Islet of Langerhans (tissue), 1 donor: ENCODE data around the gene CD27.

Source experiments
- FAIRE-seq: peaks from one replicate; lab custom pipeline; 2011; peaks lifted over from hg19 to GRCh38; lab: Jason Lieb, UNC

The CD27 gene

DNA sequence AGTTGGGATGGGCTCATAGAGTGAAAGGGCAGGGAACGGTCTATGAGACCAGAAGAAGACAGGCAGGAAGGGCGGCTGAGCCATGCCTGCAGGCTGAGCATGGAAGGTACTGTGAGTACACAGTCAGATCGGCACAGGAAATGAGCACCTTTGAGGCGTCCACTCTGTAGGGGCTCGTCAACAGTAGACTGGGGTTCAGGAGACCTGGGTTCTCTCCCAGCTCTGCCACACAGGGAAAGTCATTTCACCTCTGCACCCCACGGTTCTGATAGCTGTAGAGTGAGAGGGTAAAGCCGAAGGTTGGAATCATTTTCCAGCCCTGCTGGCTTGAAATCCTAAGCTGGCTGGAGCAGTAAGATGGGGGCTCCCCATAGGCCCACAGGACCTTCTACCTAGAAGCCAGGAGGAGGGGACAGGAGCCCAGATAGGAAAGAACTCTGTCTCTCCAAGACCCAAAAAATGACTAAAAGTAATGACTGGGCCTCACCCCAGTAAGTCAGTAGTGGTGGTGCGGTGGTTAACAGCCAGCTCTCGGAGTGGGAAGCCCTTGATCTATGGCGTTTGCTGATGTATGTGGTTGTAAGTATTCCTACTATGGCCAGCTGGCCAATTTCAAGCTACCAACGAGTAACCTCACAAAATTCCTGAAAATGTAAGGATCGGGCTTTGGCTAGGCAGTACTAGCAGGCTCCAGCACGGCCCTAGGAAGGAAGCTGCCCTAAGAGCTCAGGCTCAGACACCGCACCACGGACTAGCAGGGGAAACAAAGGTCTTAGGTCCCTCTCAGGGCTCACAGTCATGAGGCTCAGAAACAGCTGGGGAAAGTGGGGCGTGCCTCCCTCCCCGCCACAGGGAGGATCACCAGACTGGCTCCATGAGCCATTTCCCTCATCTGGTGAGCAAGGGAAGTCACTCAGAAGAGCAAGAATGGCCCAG is 10.3 kb upstream of the CD27 start:
- no peak for FAIRE-seq

- no peak for FAIRE-seq
Measured at GRCh38 chr12:6435961-6436715, 8.6 kb upstream of the CD27 start.

- no peak for FAIRE-seq
Measured at GRCh38 chr12:6437586-6437985, 7.2 kb upstream of the CD27 start.

DNA sequence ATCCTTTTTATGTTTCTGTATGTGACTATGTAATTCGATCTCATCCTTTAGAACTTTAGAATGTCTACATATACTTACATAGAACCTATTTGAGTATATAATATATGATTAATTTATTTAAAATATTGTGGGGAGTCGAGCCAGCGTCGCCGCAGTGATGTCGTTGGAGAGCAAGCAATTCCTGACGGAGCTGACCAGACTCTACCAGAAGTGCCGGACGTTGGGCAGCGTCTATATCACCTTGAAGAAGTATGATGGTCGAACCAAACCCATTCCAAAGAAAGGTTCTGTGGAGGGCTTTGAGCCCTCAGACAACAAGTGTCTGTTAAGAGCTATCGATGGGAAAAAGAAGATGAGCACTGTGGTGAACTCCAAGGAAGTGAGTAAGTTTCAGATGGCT is 6.4 kb upstream of the CD27 start:
- FAIRE-seq: no peak

- FAIRE-seq: no peak
Measured at GRCh38 chr12:6440391-6440790, 4.4 kb upstream of the CD27 start.

- FAIRE-seq: no peak
Measured at GRCh38 chr12:6442836-6443235, 1.9 kb upstream of the CD27 start.

DNA sequence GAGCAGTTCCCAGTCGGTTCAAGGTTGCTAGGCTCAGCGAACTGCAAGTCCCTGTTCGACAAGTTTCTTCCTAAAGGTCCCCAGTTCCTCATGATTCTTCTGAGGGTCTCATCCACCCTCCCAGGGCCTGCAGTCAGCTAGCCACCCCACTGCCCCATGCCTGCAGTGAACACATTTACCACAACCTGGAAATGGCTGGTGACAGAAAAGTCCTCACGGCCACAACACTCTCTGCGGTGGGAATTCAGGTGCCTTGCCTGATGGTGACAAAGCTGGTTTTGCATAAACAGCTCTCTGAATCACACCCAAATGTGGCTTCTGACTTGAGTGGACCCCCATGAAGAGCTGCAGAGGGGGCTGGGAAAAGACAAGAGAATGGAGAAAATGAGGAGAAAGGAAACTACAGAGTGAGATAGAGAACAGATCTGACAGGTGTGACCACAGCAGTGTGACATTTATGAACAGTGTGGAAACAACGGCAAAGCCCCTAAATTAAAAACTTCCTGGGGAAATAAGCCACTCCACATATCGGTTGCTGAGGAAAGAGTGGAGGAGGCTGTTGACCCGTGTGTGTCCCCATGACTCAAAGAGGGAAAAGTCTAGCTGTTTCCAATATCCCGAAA is 1.3 kb upstream of the CD27 start:
- no peak for FAIRE-seq

DNA sequence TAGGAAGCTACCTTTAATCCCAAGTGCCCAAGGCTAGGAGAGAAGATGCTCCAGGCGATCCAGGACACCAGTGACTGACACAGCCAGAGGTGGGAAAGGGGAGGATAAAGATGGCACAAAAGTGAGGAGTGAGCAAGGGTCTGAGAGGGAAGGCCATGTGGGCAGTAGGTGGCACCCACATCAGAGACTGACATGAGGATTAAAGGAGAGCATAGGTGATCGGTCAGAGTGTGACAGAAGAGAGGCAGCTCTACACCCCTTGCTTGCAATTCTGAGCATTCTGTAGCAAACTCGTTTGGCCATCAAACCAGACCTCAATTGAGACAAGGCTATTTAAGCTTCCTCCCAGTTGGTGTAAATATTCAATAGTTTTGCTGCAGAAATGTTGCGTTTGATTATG is 724 bp upstream of the CD27 start:
- no peak for FAIRE-seq

GRCh38 chr12:6450091-6450868 is 5.5 kb downstream of the CD27 start:
- no peak for FAIRE-seq

DNA sequence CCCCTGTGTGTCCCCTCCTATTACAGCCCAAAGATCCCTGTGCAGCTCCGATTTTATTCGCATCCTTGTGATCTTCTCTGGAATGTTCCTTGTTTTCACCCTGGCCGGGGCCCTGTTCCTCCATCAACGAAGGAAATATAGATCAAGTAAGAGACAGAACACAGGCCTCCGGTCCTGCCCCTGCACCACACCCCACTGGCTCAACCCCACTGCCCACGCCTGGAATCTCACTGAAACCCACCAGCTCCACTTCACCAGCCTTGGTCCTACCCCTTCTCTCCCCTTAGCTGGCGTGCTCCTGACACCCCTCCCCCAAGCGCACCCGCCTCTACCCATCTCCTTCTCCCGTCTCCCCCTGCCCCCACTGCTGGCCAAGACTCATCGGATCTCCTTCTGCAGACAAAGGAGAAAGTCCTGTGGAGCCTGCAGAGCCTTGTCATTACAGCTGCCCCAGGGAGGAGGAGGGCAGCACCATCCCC is 6.2 kb downstream of the CD27 start:
- FAIRE-seq: no peak

GRCh38 chr12:6451348-6452244 is 6.8 kb downstream of the CD27 start, which contains the start of gene TAPBPL:
Gene TAPBPL (plus strand): TSS chr12:6452042. CDS start chr12:6452249, 207 bp downstream.
- peak; percentile 9 for FAIRE-seq

DNA sequence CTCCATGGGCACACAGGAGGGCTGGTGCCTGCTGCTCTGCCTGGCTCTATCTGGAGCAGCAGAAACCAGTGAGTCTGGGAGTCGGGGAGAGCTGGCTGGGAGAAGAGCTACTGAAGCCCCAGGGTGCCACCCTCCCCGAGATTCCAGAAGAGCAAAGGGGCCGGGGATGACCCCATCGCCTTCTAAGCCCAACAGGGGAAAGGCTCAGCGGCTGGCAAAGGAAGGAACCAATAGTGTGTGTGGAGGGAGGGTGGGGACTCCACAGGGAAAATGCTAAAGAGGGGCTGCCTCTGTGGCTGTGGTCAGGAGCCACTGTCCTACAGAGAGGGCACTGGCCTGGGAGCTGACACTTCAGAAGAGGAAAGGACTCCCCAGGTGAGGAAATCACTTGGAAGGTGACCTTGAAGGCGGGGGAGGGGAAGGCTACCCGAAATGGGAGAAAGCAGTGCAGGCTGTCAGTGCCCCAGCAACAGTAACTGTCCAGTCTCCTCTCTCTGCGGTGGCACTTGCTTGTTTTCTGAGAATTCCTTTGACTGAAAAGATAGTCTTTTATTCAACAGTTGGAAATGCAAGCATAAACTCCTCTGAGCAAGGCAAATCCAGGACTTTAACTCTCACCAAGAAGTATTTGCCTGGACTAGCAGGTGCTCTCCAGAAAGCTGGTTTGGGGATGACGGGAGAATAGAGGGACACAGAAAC is 7.6 kb downstream of the CD27 start:
- no peak for FAIRE-seq

GRCh38 chr12:6452944-6453630 is 8.3 kb downstream of the CD27 start:
- FAIRE-seq: no peak

DNA sequence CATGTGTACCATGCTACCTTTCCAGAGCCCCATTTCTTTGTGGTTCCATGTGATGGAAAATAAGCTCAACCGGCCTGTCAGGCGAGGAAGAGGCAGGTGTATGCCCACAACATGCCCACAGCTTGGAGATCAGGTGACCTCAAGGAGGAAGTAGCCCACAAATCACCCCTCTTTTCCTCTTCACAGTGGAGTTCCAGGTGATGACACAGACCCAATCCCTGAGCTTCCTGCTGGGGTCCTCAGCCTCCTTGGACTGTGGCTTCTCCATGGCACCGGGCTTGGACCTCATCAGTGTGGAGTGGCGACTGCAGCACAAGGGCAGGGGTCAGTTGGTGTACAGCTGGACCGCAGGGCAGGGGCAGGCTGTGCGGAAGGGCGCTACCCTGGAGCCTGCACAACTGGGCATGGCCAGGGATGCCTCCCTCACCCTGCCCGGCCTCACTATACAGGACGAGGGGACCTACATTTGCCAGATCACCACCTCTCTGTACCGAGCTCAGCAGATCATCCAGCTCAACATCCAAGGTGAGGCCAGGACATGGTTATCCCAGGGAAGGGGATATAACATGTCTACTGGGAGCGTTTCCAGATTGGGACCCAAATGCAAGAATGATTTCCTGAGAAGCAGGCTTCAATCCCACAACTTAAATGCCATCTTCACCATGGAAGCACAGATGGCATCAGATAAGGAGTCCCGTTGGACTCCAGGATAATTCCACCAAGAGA is 12.6 kb downstream of the CD27 start:
- FAIRE-seq: no peak

DNA sequence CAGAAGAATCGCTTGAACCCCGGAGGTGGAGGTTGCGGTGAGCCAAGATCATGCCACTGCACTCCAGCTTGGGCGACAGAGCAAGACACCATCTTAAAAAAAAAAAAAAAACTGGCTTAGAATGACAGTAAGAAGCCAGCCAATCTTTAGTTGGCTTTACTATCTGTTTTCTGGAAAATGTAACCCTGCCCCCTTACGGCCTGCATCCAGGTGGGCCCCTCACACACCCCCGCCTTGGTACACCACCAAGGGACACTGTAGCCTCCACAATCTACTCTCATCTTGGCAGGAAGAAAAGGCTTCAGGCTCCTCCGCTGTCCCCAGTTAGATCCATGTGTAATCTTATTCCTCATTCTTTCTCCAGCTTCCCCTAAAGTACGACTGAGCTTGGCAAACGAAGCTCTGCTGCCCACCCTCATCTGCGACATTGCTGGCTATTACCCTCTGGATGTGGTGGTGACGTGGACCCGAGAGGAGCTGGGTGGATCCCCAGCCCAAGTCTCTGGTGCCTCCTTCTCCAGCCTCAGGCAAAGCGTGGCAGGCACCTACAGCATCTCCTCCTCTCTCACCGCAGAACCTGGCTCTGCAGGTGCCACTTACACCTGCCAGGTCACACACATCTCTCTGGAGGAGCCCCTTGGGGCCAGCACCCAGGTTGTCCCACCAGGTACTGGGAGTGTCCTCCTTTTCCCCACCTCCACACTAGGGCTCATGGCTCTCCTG is 13.7 kb downstream of the CD27 start:
- FAIRE-seq: no peak

DNA sequence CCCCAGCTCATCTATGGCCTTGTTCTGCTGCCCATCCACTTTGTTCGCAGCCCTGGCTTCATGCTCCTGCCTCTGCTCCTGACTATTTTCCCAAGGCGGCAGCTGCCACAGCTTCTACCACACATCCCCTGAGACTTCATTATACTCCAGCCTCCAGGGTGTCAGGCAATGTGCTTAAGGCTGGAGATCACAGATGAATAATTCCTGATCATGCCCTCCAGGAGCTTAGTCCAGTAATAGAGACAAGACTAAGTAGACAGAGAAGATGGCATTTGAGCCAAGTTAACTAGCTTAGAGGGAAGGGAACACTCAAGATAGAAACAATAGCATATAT is 14.2 kb downstream of the CD27 start:
- no peak for FAIRE-seq

- FAIRE-seq: no peak
Measured at GRCh38 chr12:6460751-6461371, 16.1 kb downstream of the CD27 start.
